Panc1 (cell line): ENCODE results near the gene SNIP1. TPM values are rescaled to one million over a fixed set of nuclear protein-coding genes. Genes with fewer than 3 reads are reported as not detected.

ENCODE experiments used
- ATAC-seq: fragments of 200-7000 bp; cut with Tn5 transposase; 2 replicates; pipeline ENCODE4 v1.9.1; 2020; ENCODE audit warnings: mild to moderate bottlenecking, moderate library complexity
- BruUV-seq: library from RNA; stranded (reverse); fragments of 400-500 nt; replicated peaks from 2 replicates; lab custom pipeline; 2021; lab: Mats Ljungman, UMichigan
- CTCF ChIA-PET: fragments of 300-600 bp; sonication (Branson Sonifier 250); formaldehyde crosslinking; loops from one replicate; lab custom pipeline; 2022; ENCODE audit warnings: antibody characterized with exemption; lab: Charles Lee
- POLR2A ChIA-PET: fragments of 300-600 bp; sonication (Branson Sonifier 250); formaldehyde crosslinking; loops from one replicate; lab custom pipeline; 2022; ENCODE audit warnings: antibody characterized with exemption; lab: Charles Lee
- DNase-seq: peaks from one replicate; pipeline ENCODE4 v3.0.0-alpha.2; 2010; ENCODE audit warnings: low read depth, low spot score
- H3K27ac ChIP-seq: 2 replicates; pipeline ENCODE4 v1.5.1; 2011; ENCODE audit warnings: mild to moderate bottlenecking, low read length, inconsistent platforms
- H3K27me3 ChIP-seq: fragments of 200-500 bp; sonication (Bioruptor generic); 2 replicates; pipeline ENCODE4 v1.6.0; 2014; ENCODE audit warnings: low read length, inconsistent platforms; ENCODE audit not compliant: control insufficient read depth, insufficient read depth
- H3K36me3 ChIP-seq: fragments of 200-500 bp; sonication (Bioruptor generic); 2 replicates; pipeline ENCODE4 v1.5.1; 2014; ENCODE audit warnings: inconsistent platforms, mild to moderate bottlenecking, low read length, moderate library complexity; ENCODE audit not compliant: control insufficient read depth, insufficient read depth
- H3K4me1 ChIP-seq: 2 replicates; pipeline ENCODE4 v1.5.1; 2011; ENCODE audit warnings: inconsistent platforms, mild to moderate bottlenecking, low read length, moderate library complexity; ENCODE audit not compliant: control insufficient read depth, insufficient read depth
- H3K4me3 ChIP-seq, 2 experiments: 2 replicates each; pipeline ENCODE4 v1.5.1; 2011 to 2012; ENCODE audit warnings: low read depth in 2 of 2, low read length in 2 of 2, mild to moderate bottlenecking in 2 of 2, inconsistent platforms in 1 of 2, moderate library complexity in 1 of 2
- H3K9me3 ChIP-seq: fragments of 200-500 bp; sonication (Bioruptor generic); 2 replicates; pipeline ENCODE4 v1.5.1; 2014; ENCODE audit warnings: low read depth, mild to moderate bottlenecking, inconsistent platforms, low read length, moderate library complexity; ENCODE audit not compliant: control insufficient read depth, insufficient read depth
- POLR2AphosphoS5 ChIP-seq: IDR thresholded peaks from 2 replicates; pipeline ENCODE4 v1.6.1; 2012; ENCODE audit warnings: mild to moderate bottlenecking, low read depth, low read length, moderate library complexity
- SIN3A ChIP-seq: IDR thresholded peaks from 2 replicates; pipeline ENCODE4 v1.6.1; 2012; ENCODE audit warnings: low read depth, mild to moderate bottlenecking, low read length, moderate library complexity, borderline replicate concordance; ENCODE audit not compliant: insufficient read depth
- TCF7L2 ChIP-seq: IDR thresholded peaks from 2 replicates; pipeline ENCODE4 v1.6.1; 2011; ENCODE audit warnings: mild to moderate bottlenecking, low read depth, low read length, inconsistent platforms
- in situ Hi-C: cut with HindIII; loops from 2 replicates; pipeline ENCODE4 v1.10.0; 2016; ENCODE audit warnings: low sequenced_read_pairs, low pct_unique_long_range_greater_than_20kb
- intact Hi-C: fragments of 100-400 bp; cut with micrococcal nuclease; formaldehyde crosslinking; loops from one replicate; pipeline ENCODE4 v1.10.0; 2022; ENCODE audit not compliant: unreplicated experiment
- total RNA-seq: library from RNA; stranded (reverse); gene quantifications from one replicate; pipeline ENCODE4 v1.2.1, GENCODE V29; 2021; ENCODE audit not compliant: unreplicated experiment
- TF ChIP-seq, protein P1 (sequence below), 2 experiments: IDR thresholded peaks; 2 replicates each; pipeline ENCODE4 v1.6.1; 2011 to 2012; ENCODE audit warnings: low read depth in 2 of 2, control low read depth in 1 of 2, low read length in 1 of 2, mild to moderate bottlenecking in 1 of 2, moderate library complexity in 1 of 2; ENCODE audit not compliant: insufficient read depth in 1 of 2
- TF ChIP-seq, protein P2 (sequence below): fragments of 450-650 bp; IDR thresholded peaks from 2 replicates; pipeline ENCODE4 v1.5.1; 2017; ENCODE audit warnings: mild to moderate bottlenecking

The SNIP1 gene
- total RNA-seq, 1 experiment from 2014 or later = 21.4 TPM

GRCh38 chr1:37556712-37557196 is 2.7 kb upstream of the SNIP1 start, which contains the start of gene DNALI1:
DNALI1 (plus strand) TSS chr1:37556940; CDS start chr1:37556995, 55 bp downstream.
- no TSS peak for BruUV-seq
- TF ChIP-seq POLR2AphosphoS5 = no peak
- TF ChIP-seq, protein P1, sequence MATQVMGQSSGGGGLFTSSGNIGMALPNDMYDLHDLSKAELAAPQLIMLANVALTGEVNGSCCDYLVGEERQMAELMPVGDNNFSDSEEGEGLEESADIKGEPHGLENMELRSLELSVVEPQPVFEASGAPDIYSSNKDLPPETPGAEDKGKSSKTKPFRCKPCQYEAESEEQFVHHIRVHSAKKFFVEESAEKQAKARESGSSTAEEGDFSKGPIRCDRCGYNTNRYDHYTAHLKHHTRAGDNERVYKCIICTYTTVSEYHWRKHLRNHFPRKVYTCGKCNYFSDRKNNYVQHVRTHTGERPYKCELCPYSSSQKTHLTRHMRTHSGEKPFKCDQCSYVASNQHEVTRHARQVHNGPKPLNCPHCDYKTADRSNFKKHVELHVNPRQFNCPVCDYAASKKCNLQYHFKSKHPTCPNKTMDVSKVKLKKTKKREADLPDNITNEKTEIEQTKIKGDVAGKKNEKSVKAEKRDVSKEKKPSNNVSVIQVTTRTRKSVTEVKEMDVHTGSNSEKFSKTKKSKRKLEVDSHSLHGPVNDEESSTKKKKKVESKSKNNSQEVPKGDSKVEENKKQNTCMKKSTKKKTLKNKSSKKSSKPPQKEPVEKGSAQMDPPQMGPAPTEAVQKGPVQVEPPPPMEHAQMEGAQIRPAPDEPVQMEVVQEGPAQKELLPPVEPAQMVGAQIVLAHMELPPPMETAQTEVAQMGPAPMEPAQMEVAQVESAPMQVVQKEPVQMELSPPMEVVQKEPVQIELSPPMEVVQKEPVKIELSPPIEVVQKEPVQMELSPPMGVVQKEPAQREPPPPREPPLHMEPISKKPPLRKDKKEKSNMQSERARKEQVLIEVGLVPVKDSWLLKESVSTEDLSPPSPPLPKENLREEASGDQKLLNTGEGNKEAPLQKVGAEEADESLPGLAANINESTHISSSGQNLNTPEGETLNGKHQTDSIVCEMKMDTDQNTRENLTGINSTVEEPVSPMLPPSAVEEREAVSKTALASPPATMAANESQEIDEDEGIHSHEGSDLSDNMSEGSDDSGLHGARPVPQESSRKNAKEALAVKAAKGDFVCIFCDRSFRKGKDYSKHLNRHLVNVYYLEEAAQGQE (IDR thresholded peaks at IDR 0.05; ENCODE audit: insufficient read depth in 1 of 2, low read depth in 2 of 2, low read length in 1 of 2) = no peak
- H3K27ac ChIP-seq = peak within 1 kb of the TSS; percentile 40; the same call in 1 of the 2 replicates
- peaks cover 6% of the 10 kb centered on the region; the same call in 1 of the 2 replicates for H3K9me3 ChIP-seq
- H3K4me3 ChIP-seq = peak within 1 kb of the TSS in 1 of 2 experiments; percentile 19; a peak in 2 of 4 replicates
- ChIA-PET POLR2A (no interaction called here), CTCF (interaction anchor here (0.6 kb wide), 1 partner anchor 149 kb away, joined by 4 read pairs; no protein-coding TSS in a partner anchor)
- H3K27me3 ChIP-seq = no peaks in the 10 kb centered on the region
- DNase-seq = no peak
- H3K4me1 ChIP-seq = peaks cover 9% of the 10 kb centered on the region; the same call in 1 of the 2 replicates
- peaks cover 9% of the 10 kb centered on the region for H3K36me3 ChIP-seq
- in situ Hi-C loops = no loop called here
- no peak for ATAC-seq
- intact Hi-C loops = no loop called here

GRCh38 chr1:37553598-37553926 is 531 bp downstream of the SNIP1 start:
- no peaks in the 10 kb centered on the region for H3K27me3 ChIP-seq
- ATAC-seq = peak; percentile 46
- BruUV-seq = no TSS peak

More at GRCh38 chr1:37553598-37553926, 531 bp downstream of the SNIP1 start:
- in situ Hi-C loops (no loop called here), intact Hi-C loops (no loop called here)
- POLR2A ChIA-PET = interaction anchor here (0.6 to 0.7 kb wide), 2 partner anchors 20 to 587 kb away, joined by 3 to 5 read pairs; no protein-coding TSS in a partner anchor
- Histone ChIP-seq H3K27ac (peak overlapping the region; percentile 64), H3K4me1 (peaks cover 9% of the 10 kb centered on the region; the same call in 1 of the 2 replicates), H3K36me3 (peaks cover 14% of the 10 kb centered on the region), H3K4me3 (peak overlapping the region; percentile 83 to 94), H3K9me3 (peaks cover 6% of the 10 kb centered on the region; the same call in 1 of the 2 replicates)
- DNase-seq = no peak
- TF ChIP-seq, protein P1 (IDR thresholded peaks at IDR 0.05; ENCODE audit: insufficient read depth in 1 of 2, low read depth in 2 of 2, low read length in 1 of 2) = no peak
- TF ChIP-seq TCF7L2 (no peak), POLR2AphosphoS5 (no peak), SIN3A (no peak)
- TF ChIP-seq, protein P2, sequence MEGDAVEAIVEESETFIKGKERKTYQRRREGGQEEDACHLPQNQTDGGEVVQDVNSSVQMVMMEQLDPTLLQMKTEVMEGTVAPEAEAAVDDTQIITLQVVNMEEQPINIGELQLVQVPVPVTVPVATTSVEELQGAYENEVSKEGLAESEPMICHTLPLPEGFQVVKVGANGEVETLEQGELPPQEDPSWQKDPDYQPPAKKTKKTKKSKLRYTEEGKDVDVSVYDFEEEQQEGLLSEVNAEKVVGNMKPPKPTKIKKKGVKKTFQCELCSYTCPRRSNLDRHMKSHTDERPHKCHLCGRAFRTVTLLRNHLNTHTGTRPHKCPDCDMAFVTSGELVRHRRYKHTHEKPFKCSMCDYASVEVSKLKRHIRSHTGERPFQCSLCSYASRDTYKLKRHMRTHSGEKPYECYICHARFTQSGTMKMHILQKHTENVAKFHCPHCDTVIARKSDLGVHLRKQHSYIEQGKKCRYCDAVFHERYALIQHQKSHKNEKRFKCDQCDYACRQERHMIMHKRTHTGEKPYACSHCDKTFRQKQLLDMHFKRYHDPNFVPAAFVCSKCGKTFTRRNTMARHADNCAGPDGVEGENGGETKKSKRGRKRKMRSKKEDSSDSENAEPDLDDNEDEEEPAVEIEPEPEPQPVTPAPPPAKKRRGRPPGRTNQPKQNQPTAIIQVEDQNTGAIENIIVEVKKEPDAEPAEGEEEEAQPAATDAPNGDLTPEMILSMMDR = no peak
- CTCF ChIA-PET = interaction anchor here (1.0 kb wide), 1 partner anchor 66 kb away, joined by 3 read pairs; no protein-coding TSS in a partner anchor
